GM19324 (cell line): ENCODE results near the gene GABBR2.

Experiments used
- ATAC-seq: cut with Tn5 transposase; IDR thresholded peaks from one replicate; pipeline ENCODE4 v1.9.1; 2021; ENCODE audit warnings: mild to moderate bottlenecking, moderate library complexity; ENCODE audit not compliant: unreplicated experiment, low FRiP score

Gene GABBR2

DNA sequence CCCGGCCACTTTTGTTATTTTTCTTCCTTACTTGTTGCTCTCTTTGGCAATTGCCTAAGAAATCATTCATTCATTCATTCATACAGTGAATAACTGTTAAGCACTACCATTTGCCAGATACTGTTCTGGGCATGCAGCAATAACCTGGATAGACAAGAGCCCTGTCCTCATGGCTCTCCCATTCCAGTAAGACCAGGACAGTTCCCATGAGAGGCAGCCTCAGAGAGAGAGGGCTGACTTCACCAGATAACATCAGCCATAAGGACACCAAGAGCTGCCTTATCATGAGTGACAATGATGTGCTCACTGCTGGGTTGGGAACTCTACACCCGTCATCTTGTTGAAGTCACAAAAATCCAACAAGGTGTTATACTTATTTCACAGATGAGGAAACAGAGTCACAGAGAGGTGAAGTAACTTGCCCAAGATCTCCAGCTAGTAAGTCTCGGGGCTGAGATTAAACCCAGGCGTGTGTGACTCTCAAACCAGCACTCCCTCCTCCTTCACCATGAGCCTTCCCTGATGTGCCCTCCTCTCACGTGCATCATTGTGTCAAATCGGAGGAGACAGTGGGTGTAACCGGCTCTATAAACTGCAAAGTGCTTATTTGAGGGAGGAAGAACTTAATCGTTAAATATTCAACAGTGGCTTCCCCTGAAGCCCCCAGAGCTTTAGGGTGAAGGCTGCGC, 392.1 kb downstream of the GABBR2 start:
- ATAC-seq = no peak

DNA sequence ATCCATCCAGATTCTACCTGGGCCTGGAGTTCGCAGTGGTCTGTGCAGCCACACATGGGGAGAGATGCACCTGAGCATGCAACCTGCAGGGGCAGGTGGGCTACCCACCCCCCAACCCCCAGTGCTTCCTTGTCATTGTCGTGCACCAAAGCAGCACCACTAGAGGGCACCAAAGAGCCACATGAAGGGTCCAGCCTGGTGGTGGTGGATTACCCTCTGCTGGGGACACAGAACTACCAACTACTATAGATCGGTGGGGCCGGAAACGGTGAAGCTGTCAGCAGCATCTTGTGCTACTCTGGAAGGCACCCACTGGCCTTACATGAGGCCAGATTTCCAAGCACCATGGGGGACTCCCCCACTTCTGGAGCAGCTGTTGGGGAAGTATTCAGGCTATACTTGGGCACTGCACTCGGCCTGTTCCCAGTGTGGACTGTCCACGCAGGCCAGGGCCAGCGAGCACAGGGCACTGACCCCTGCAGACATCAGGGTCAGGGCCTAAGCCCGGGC, 393.1 kb downstream of the GABBR2 start:
- ATAC-seq = peak; percentile 56

DNA sequence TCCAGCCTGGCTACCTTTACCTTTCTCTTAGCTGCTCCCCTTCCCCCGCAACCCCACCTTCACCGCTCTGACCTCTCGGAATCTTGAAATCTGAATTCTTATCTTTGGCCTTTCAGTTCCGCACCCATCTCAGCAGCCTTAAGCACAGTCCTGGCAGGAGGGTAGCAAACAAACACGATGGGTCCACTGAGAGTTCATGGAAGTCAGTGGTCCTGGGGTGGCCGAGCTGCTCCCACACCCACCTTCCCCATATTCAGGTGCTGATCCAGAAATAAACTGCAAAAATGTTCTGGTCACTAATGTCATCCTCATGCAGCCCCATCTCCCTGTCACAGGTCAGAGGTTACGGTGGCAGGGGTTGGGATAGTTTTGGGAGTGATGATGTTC, 393.7 kb downstream of the GABBR2 start:
- ATAC-seq = no peak

DNA sequence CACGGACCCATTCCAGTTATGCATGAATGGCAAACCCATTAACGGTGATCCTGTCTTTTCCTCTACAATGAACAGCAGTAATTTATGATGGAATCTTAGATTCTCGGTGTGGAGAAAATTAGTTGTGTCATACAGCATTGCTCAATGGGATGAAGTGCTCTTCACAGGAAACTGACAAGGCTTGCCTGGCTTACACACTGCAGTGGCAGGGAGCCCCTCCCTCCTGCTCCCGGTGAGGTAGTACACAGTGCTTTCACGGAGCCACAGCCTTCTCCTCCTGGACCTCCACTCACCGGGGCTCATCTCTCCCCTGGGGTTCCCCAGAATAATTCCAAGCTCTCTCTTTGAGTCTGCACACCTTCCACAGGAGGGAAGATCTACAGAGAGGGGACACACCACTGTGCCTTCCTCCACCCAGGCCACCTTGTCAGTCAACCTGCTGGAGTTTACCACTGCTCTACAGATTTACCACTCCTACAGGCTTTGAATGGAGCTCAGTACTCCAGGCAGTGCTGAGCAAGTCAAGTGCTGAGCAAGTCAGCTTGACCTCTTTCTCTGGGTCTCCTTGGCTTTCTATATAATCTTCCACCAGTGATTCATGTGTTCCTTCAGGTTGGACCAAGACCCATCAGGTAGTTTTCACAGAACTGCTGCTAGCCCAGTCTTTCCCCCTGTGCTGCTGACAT, 394.2 kb downstream of the GABBR2 start:
- no peak for ATAC-seq

DNA sequence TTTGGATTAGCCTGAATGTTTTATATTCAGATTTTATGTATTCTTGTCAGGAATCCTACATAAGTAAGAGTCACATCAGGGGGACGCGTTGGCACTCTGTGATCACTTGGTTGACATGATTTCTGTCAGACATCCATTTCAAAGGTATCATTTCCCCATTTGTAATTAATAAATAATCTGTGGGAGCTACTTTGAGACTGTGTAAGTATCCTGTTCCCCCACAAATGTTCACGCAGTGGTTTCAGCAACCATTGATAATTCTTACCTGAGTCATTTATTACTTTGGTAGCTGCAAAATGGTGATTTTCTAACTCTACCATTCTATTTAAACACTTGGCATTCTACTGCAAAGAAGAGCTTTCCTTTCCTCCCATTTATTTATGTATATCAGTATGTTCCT, 396.4 kb downstream of the GABBR2 start:
- no peak for ATAC-seq

DNA sequence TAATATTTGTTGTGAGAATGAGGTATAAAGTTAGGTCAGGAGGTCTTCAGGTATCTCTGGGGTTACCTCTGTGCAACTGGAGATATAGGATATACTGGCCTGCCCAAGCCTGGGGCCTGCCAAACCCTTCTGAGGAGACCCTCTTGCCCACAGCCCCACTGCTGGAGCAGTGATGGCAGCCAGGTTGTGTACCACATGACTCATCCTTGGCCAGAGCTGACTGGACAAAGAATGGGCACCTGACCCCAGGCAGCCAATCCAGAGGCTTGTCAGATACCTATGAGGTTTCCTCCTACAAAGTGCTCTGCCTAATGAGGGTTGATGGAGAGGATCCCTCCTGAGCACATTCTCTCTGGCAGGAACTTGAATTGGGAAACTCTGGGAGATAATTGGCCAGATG, 397.2 kb downstream of the GABBR2 start:
- no peak for ATAC-seq

DNA sequence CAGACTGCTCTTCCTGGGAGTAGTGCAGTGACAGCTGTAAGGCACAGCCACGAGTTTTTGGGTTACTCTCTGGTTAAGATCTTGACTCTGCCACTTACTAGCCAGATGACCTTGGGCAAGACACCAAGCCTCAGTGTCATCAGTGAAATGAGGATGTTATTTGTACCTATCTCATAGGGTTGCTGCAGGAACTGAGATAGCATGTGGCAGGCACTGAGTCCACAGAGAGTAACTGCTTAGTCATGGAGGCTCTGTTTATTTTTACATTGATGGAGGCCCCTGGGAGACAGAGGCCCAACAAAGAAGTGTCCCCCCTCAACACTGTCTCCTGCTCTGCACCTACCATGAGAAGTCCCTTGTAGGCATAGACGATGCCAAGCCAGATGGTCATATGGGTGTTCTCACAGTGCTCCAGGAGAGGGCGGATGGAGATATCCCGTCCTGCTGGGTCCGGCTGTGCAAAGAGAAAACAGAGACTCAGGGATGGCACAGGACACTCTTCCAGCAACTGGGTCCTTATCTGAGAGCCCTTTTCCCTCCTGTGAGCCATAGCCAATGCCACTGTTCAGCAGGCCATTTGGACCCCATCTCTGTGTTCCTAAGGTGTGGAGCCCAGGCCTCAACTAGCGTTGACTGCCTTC, 397.9 kb downstream of the GABBR2 start:
- no peak for ATAC-seq

DNA sequence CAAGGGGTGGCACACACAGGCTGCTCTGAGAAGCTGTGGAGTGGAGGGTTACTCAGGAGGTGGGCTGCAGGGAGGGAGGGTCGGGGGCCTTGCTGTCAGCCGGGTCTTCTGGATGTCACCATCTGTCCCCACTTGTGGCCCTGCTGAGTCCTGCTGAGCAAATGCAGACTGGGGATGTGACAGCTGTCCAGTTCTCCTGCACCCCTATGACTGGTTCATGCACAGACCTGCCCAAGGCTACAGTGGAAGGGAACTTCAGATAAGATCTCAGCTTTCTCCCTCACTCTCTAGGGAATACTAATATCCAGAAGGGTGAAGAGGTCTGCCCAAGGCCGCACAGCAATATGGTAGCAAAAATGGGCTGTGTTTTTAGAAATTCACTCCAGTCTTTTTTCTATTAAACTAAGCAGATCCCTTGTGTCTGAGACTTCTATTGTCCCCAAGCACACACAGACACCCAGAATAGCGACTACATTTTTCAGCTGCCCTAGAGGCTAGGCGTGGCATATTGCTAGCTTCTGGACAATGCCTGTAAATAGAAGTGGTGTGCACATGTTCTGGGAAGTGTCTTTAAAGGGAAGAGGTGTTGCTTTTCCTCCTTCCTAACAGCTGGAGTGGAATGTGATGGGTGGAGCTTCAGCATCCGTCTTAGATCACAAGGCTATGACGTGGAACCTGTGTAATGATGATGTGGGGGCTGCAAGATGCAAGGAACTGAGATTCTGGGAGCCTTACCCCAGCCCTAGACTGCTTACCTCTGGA, 402.2 kb downstream of the GABBR2 start:
- no peak for ATAC-seq

DNA sequence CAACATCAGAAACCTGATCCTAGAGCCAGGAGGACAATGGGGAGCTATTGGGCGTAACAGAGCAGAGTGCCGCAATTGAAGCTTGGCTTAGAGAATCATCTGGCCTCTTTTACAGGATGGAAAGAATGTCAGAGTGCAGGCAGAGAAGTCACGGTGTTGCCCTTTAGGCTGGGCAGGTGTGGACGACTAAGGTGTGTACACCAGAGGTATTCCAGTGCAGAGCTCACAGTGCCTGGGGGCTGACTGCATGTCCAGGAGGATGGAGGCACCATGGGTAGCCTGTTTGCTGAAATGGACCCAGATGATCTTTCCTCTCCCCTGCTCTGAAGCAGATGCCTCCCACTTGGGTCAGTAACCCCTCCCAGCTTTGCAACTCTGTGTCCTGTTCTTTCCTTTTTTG, 404.4 kb downstream of the GABBR2 start:
- no peak for ATAC-seq

DNA sequence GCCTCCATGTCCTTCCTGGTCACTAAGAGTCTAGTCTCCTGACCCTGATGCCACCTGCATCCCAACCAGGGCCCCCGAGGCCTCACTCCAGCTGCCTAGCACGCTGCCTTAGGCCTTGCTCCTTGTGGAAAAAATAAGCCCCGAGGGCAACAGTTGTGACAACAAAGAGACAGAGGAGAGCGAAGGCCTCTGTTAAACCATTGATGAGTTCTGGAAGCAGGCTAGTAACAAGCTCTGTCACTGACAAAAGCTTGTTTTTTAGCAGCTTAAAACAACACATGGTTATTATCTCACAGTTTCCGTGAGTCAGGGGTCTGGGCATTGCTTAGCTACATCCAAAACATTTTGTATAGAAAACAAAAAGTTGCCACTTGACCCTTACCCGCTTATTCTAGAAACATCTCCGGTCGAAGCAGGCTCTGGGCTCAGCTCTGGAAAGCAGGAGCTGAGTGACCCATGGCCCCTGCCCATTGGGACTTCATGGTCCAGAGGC, 405.1 kb downstream of the GABBR2 start:
- no peak for ATAC-seq

DNA sequence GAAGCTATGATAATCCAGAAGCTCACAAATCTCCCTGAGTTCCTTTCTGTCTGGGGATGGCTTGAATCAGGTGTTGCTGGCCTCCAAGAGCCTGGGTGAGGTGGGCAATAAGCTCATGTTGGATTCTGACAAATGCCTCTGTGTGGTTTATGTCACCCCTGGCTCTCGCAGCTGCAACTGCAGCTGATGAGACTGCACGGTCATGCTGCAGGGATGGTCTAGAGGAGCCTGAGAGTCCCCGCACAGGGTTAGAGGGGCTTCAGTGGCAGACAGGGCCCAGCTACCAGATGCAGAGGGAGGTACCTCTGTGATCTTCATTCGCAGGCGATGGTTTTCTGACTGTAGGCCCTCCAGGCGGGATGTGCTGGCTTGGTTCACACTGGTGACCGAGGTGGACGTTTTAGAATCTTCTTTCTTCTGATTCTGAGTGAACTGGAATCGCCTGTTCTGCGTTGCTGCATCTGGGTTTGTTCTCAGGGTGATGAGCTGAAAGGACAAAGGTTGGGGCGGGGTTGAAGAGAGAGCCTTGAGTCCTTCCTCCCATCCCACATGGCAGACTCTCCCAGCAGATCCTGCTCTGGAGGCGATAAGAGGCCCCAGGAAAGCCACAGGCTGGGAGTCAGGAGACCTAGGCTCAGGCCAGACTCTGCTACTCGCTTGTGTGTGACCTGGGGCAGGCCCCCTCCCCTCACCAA, 405.6 kb downstream of the GABBR2 start:
- no peak for ATAC-seq

DNA sequence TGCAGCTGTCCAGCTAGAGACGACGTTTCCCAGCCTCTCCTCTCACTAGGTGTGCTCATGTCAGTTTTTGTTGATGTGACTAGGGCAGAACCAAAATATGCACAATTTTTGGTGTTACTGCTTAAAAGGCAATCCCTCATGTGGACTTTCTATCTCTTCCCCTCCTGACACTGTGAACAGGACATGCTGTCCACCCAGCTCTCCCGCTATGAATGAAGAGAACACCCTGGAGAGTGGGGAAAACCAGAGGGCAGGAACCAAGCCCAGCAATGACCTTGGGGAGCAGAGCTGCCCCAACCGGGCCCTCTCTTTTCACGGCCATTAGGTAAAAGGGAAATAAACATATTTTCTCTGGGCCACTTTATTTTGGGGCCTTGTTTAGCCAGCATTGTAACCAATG, 406.6 kb downstream of the GABBR2 start:
- ATAC-seq = no peak

DNA sequence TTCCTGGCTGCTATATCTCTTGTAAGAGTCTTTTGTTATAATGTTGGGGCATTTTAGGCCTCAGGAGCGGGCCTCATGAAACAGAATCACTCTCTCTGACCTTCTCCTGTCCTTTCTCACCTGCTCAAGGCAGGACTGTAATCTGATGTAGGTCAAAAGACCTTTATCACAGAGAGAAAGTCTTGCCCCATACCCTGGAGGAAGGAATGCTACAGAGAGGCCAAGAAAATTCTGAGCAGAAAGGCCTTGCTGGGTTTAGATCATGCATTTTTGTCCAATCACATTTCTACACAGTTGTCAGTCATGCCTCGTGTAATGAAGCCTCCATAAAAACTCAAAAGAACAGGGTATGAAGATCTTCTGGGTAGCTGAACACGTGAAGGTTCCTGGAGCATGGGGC, 408.1 kb downstream of the GABBR2 start:
- ATAC-seq = no peak

DNA sequence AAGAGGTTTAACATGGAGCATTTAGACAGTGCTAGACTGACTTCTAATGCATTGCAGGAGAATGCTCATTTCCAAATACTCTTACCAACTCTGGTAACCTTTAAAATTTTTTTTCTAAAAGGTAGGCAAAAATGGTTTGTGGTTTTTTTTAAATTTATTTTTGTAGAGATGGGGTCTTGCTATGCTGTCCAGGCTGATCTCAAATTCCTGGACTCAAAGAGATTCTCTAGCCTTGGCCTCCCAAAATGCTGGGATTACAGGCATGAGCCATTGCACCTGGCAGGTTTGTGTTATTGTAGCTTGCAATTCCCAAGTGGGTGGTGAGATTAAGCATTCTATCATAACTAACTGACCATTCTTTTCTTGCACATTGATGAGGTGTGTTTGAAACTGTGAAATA, 410.3 kb downstream of the GABBR2 start:
- no peak for ATAC-seq

DNA sequence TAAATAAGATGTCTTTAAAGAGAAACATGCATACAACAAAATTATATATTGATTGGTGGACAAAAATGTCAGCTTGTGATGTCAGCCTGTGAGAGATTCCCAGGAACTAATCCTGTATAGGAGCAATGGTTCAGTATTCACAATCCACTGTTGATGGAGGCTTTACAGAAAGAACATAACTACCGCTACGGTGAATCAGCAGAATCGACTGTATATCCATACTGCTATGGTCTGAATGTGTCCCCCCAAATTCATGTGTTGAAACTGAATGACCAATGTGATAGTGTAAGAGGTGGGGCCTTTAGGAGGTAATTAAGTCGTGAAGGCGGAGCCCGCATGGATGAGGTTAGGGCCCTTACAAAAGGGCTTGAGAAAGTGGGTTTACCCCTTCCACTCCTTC, 412.9 kb downstream of the GABBR2 start:
- no peak for ATAC-seq

DNA sequence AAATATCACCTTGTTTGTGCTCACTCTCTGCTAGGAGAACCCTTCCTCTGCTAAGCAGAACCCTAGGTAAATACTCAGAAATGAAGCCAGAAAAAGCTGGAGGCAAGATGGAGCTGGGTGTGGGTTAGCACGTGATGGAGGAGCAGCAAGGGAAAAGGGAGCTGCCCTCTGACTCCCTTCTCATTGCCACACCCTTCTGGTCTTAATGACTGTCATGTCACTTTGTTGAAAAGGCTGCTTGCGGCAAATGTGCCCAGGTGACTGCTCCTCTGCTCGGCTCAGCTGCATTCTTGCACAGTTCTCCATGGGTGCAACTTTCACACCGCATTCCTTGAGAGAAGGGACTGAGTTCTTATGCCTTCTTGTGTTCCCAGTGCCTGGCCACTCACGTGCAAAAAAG, 416.9 kb downstream of the GABBR2 start:
- no peak for ATAC-seq

DNA sequence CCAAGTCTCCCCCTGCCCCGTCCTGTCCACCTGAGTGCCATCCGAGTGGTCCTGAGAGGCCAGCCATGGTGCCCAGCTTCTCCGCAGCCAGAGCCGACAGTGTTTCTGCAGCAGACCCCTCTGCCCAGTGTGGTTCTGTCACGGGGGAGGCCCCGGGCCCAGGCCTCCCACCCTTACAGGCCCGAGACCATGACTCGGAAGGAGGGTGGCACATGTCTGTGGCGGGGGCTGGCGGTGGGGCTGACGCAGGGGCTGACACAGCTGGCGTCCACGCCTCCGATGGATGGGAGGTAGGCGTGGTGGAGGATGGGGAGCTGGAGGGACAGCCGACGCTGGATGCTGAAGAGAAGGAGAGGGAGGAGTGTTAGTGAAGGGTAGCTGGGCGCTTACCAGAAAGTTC, 418.3 kb downstream of the GABBR2 start:
- no peak for ATAC-seq

DNA sequence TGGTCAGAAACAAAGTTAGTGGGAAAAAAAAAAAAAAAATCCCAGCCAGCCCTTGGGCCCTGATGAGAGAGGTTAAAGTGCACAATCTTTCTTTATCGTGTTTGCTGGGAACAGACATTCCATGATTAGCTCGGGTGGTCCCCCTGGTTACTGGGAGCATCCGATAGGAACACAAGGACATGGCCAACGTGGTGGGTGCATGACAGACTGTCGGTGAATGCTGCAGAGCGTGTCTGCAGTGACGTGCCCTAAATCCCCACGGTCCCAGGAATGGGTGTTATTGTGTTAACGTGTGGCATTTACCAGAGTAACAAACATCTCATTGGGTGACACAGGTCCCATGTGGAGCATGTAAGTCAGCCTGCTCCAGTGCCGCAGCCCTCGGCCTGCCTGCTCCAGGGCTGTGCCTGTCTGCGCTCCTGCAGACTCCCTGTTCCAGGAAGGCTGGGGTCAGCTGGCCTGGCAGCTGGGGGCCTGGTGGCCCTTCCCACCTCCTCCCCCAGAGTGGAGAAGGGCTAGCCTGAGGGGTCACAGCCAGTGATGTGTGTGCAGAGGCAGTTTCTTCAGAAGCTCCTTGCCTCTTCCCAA, 419.0 kb downstream of the GABBR2 start:
- no peak for ATAC-seq

DNA sequence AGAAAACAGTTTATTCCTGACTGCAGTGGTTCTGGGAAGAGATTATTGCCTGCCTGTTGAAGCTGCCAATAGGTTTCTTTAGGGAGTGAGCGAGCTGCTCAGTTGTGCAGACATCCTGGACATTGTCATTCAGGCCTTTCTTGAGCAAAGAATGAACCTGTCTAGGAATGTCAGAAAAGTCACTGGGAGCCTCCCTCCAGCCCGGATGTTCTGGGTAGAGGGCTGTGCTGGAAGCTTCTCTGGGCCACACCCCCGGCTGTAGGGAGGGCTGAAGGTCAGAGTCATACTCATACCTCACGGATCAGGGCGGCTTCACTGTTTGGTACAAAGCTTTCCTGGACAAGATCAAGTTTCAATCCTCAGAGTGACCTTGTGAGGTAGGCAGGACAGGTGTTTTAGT, 419.9 kb downstream of the GABBR2 start:
- no peak for ATAC-seq

DNA sequence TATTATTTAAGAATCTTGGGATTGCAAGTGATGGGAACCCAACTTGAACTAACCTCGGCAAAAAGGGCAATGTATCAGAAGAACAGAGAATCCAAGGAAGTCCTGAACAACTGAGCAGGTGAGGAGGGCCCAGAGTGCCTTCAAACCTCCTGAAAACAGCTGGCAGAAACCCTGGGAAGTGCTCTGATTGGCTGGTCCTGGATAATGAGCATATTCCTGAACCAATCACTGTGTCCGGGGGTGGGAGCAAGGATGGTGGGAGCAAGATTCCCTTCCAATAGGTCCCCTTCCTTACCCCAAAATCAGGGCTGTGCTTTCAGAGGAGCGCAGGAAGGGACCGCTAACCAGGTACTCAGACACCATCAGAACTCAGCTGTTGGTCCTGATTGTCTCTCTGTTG, 421.4 kb downstream of the GABBR2 start:
- no peak for ATAC-seq
